HG03095 (cell line): Measurements from ENCODE around the gene CELSR1.

Experiments used
- ATAC-seq: cut with Tn5 transposase; IDR thresholded peaks from one replicate; pipeline ENCODE4 v1.9.1; 2021; ENCODE audit warnings: moderate library complexity; ENCODE audit not compliant: unreplicated experiment

Gene CELSR1

DNA sequence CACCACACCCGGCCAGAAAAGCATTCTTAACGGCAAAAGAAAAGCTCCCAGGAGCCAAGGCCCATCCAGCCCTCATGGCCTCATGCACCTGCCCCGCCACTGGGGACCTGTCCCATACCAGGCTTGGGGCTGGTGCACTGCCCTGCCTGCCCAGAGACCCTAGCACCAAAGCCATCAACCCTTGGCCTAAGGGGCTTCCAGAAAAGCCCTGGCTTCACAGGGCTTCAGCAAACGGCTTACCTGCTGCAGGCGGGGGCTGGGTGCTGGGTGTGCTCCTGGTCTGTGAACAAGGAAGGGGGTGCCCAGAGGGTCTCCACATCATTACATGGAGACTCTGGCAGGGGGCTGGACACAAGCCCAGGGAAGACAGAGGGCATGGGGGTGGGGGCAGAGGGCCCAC is 89.5 kb downstream of the CELSR1 start:
- no peak for ATAC-seq

DNA sequence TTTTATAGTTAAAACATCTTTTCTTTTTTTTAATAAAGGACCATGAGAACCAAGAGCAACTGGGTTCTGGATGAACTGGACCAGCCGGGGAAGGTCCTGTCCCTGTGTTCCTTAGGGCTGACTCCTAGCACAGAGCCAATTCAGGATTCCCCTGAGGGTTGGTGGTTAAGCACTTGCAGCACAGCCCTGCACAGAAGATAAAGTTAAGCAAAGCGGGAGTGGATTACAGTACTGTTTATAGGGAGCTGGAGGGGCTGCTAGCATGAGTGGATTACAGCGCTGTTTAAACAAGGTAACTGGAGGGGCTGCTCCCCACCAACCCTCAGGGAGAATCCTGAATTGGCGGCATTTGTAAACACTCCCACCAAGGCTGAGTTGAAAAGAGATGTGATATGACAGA is 90.6 kb downstream of the CELSR1 start:
- ATAC-seq, result no peak

DNA sequence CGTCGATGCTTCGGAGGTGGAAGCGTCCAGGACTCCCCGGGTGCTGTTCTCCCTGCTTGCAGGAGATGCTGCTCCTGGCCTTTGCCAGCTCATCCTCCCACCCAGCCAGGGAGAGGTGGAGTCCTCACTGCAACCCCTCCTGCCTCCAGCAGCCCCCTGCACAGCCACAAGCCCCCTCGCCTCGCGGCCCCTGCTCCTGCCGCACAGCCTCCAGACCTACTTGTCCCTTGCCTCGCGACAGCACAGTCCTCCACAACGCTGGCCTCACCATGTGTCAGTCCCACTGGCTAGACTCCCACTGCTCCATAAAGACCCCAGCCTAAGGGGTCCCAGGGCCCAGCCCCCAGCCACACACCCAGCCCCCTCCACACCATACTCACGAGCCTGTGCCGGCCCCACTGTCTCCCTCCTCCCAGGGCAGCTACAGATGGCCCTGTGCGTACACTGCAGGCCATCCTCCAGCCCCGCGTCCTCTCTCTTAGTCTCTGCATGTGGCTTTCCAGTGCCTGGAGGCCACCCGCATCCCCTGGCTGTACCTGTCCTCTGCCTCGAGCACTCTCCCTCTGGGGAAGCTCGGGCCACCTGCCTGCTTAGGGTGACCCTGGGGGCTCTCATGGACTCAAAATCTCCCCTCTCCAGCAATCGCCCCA is 91.5 kb downstream of the CELSR1 start:
- no peak for ATAC-seq

DNA sequence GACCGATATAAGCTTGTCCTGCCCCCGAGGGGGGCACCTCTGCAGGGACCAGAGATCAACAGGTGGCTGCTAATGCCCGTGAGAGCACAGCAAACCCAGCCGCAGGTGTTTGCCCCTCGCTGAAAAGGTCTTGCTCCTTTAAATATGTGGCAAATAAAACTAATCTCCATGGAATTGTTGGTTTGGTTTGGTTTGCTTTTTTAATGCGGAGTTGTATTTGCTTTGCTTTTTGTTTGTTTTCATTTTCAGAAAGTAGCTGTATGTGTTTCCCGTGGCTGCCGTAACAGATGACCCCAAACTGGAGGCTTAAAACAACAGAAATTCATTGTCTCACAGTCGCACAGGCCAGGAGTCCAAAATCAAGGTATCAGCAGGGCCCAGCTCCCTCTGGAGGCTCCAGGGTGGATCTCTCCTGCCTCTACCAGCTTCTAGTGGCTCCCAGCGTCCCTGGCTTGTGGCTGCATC is 93.0 kb downstream of the CELSR1 start:
- no peak for ATAC-seq

DNA sequence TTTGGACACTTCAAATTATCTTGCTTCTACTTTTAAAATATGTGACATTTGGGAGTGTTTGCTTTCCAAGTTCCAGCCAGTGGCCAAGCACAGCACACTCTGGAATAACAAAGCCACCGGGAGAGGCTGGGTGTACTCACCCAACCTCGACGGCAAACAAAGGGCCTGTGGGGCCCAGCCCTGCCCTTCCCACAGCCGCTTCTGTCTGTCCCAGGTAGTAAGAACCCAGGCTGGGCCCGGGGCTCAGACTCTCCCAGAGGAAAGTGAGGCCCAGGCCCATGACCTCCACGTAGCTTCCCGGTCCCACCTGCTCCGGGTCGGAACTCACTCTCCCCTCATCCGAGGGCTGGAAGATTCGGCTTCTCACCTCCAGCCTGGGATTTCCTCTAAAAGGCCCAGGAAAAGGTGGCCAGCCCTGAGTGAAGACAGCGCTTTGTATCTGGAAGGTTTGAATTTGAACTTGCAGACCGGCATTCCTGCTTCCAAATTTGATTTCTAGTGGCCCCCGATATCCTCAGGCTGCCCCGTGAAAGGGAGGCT is 93.5 kb downstream of the CELSR1 start:
- no peak for ATAC-seq

DNA sequence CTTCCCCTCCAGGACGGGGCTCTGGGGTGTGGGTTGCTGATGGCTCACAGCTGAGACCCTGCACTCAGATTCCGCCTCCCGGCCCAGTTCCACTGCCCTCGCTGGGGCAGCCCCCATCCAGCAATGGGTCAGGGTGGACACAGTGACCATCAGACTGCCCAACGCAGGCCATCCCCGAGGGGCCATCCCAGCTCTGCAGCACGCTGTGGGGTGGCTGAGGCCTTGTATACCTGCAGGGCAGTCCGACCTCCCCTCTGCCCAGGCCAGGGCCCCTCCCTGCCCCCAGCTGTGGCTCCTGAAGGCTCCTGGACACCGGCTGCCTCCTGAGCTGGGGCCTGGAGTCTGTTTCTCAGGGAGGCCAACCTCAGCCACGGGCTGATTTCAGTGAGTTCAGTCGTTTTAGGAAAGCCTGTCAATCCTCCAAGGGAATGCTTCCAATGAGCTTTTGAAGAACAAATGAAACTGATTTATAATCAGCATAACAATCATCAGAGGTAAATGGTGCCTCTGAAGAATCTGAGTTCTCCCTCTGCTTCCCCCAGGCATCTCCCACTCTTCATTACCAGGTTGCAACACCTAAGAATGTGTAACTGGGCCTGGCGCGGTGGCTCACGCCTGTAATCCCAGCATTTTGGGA is 95.1 kb downstream of the CELSR1 start:
- no peak for ATAC-seq

DNA sequence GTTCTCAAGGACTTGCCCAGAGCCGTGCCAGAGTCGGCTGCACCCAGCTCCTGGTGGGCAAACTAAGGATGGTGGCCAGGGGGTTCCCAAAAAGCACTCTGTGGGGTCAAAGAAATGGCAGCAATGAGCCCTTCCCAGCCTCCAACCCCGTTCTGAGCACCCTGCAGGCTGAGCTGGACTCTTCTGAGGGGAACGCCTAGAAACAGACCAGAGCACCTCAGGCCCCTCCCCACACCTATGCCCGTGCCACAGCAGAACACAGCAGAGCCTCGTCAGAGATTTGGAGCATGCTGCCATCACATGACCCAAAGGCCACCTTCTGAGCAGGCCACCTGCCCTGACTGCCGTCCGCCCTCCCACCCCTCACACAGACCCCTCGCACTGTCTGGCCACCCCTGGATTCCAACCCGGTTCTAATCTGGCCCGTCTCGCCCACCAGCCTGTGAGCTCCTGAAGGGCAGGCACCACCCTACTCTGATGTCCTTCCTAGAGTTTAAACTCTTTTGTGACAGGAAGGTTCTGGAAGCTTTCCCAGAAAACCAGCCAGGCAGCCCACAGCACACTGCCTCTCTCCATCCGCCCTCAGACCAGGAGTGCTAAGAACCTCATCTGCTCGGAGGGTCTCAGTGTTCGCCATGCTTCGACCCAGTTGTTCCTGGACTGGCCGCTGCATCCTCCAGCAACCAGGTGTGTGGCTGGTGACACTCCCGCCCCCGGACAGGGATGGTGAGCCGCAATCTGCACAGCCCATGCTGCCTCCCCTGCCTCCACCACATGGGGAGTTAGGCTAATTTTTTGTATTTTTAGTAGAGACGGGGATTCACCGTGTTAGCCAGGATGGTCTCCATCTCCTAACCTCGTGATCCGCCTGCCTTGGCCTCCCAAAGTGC is 97.6 kb downstream of the CELSR1 start:
- no peak for ATAC-seq

DNA sequence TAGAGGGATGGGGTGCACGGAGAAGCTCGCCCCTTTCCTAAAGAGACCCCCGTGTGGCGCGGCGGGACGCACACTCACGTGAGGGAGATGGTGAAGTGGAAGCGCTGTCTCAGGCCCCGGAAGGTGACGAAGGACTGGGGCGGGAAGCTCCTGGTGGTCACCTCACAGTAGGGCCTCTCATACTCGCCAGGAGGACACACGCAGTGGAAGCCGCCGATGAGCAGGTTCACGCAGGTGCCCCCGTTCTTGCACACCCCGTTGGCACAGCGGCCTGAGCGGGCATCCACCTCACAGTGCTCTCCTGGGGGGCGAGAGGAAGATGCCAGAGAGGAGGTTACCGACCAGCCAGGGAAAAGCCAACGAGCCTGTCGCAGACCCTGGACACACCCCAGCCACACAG is 98.3 kb downstream of the CELSR1 start:
- ATAC-seq, result no peak

DNA sequence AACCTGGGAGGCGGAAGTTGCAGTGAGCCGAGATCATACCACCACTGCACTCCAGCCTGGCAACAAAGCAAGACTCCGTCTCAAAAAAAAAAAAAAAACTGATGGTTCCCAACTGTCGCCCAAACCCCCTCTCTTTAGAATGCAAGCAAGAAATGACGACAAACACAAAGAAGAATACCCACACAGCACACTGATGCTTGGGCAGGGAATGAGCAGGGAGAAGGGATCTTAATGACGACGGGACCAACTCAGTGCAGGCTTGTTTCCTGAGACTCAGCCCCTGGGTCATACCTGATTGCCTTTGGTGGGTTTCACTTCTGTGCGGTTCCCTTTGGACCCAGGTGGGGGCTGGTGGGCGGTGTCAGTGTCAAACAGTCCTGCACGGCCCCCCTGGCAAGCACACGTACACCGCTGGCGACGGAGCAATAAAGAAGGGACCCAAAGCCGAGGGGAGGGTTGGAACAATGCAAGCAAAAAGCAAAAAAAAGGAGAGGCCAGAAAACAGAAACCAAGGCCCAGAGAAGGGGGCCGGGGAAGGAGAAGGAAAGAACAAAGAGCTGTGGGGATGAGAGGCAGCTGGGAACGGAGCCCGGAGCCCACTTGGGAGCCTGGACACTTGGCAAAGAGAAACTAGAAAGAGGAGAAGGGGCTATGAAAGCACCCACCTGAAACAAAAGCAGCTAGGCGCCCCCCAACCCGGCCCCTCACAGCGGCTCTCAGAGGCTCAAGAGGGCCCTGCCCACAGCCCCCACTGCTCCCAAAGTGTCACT is 99.6 kb downstream of the CELSR1 start:
- no peak for ATAC-seq

DNA sequence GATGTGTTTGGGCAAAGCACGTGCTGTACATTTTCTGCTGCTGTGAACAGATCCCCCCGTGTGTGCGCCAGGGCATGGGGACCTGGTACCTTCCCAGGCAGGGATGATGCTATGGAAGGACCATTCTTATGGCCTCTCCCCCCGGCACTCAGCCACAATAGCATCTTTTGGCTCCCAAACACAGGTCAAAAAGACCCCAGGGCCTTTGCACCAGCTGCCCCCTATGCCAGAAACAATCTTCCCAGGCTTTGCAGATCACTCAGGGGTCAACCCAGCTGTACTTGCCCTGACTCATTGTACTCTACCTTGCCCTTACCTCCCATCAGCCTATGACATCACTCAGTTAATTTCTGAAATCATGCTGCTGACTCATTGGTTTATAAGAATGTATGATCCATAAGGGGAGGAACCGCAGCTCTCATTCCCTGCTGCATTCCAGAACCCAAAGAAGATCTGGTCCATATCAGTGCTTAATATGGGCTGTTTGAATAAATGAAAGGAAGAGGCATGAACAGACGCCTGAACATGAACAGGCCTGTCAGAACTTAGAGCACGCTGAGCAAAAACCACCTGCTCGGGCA is 100.7 kb downstream of the CELSR1 start:
- ATAC-seq, result no peak

DNA sequence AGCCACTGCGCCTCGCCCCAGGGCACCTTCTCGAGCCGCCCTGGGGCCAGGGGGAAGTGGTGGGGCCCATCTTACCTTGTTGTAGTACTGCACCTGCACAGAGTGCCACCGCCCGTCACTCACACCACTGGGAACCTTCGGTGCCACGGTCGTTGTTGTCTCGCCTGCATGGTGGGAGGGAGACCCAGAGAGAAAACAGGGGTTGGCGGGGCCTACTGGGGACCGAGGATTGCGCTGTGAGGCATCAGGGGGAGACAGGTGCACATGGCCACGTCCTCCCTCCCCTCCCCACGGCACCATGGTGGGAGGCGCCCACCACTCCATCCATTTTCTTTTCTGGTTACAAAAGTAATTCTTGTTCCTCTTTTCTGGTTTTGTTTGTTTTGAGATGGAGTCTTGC is 104.1 kb downstream of the CELSR1 start:
- ATAC-seq, result no peak

DNA sequence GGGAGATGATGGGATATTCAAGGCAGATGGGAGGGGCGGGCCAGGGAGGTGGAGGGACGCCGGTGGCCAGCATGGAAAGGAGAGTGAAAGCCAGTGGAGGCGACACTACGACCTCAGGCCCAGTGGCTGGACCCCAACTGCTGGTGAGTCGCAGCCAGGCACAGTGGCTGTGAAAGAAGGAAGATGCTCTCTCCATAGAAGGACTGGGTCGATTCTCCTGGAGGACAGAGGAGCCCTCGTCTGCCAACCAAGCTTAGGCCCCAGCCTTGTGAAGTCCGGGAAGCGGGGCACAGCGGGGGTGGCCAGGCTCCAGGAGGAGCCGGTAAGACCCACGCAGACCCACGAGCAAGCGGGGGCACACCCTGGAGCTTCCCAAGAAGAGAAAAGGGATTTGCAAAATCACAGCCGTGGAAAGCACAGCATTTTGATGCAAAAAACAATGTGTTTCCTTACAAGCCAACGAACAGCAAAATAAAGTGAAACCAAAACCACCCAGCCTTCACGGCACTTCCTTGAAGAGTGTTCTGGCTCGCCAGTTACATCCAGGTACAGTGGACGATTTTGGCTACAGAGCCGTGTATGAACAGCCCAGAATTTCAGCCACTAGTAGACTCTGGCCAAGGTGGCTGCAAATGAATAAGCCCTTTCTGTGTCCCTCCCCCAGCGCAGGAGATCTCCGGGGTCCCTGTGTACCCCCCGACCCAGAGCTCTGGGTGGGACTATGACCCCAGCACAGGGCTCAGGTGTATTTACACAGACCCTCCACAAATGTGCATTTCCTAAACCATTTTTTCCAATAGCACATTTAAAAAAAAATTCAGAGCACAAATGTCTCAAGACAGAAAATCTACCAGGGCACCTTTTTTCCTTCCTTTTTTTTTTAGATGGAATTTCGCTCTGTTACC is 105.0 kb downstream of the CELSR1 start:
- ATAC-seq, result no peak

DNA sequence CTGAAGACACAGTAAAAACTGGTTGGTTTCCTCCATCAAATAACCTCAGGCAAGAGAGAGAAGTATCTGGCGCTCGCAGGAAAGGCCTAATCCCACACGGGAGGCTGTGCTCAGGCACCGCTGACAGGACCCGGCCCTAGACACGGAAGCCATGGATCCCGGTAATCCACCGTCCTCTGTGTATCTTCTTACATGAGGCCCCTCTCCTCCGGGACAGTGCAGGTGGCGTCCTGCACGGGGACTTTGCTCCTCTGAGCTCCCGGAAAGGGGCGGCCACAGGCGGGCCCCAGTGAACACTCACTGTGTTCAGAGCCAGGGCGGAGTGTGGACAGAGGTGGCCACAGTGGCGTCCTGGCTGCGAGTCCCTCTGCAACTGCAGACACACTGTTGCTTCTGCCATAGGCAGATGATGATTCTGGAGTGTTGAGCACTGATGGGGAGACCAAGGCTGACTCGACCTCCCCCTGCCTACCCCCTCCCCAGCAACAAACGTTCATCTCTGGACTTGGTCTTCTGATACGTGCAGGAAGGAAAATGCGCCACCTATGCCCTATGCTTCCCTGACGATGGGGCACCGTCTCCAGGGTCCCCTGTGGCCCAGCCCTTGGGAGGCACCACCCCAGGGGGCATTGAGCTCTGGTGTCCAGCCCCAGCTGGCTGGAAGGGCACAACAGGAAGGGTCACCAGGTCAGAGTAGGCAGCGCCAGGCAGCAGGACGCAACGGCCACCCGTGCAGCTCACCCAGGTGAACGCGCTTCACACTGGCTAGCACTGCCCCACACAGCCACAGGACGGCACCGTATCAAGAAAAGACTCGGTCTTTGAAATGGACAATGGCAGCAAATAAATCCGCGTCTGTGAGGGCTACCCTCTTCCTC is 106.2 kb downstream of the CELSR1 start:
- no peak for ATAC-seq

DNA sequence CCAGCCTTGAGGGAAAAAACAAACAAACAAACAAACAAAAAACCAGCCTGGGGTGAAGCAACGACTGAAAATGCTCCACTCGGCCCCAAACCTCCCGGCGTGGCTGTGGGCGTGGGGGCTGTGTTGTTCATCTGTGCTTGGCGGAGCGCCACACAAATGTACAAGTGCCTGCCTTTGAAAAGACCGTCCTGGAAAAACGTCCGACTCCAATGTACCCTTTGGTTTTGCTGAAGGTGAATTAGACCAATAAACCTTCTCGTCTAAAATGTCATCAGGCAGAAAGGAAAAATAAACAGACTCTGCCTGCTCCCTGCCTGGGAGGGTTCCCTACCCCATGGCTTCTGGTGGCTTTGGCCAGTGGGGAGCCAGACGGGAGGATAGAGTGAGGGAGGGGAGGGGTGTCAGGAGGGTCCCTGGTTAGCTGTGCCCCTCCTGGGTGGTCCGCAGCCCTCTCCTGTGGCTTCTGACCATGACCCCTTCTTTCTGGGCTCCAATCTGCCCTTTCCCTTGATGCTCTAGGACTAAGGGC is 108.0 kb downstream of the CELSR1 start:
- ATAC-seq, result no peak

DNA sequence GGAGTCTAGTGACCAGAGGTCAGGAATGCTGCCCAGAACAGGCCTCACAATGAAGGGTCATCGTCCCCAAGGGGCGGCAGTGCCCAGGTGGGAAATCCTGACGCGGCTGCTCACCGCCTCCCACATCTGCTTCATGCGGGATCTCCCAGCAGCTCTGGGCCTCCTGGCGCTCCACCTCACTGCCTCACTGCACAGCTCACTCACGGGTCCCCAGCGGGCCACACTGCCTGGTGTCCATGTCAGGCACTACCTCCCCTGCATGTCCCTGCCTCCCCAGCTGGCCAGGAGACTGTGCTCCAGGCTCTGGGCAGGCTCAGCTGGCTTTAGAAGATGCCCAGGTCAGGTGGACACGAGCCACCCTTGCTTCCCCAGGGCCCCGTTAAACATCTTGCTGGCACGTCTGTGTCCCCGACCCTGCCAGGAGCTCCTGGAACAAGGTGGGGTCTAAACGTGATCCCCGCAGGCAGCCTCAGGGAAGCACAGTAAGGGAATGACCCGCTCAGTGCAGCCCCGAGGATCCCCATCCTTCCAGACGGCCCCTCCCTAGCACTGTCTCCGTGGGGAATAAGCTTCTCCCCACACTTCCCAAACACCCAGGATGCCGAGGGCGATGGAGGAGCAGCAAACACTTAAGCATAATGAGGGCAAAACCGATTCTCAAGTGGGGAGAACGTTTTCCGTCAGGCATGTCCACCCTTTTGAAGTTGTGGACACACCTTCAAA is 108.7 kb downstream of the CELSR1 start:
- ATAC-seq, result no peak

DNA sequence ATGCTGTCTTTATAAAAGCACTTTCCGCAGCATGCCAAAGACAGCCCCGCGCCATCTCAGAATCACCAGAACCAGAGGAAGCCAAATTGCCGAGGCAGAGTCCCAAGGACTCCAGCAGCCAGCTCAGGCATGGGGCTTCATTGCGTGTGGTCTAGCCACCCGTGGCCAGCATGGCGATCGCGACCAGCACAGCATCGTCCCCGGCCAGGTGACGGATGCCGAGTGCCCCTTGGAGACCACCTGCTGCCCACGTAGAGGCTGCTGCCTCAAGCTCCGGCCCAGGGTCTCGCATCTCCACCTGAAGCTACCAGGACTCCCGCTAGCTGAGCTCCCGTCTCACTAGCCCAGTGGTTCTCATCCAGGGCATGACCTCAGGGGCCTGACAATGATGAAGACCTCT is 109.2 kb downstream of the CELSR1 start:
- no peak for ATAC-seq

DNA sequence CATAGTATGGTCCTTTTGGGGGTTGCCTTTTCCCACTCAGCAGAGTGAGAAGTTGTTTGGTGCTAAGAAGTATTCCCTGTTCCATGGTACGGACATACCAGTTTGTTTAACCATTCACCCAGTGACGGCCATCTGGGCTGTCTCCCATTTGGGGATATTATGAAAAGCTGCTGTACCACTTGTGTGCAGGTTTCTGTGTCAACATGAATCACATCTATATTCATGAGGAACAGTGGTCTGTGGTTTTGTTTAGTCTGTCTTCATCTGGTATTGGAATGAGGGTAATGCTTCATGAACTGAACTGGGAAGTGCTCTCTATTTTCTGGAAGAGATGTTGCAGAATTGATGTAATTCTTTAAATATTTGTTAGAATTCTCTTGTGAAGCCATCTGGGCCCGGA is 112.4 kb downstream of the CELSR1 start:
- ATAC-seq, result no peak

DNA sequence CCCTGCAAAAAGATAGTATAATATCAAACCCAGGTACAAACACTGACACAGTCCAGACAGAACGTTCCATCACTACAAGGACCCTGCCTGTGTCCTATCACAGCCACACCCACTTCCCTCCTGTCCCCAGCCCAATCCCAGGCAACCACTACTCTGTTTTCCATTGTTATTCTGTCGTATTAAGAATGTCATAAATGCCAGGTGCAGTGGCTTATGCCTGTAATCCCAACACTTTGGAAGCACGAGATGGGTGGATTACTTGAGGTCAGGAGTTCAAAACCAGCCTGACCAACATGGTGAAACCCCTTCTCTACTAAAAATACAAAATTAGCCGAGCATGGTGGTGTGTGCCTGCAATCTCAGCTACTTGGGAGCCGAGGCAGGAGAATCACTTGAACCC is 112.9 kb downstream of the CELSR1 start:
- ATAC-seq, result no peak
